Mucosa of rectum (tissue), 2 donors: ENCODE data around the gene RALB.

Experiments used
- H3K27ac ChIP-seq, 2 donors: one replicate each; pipeline ENCODE4 v1.7.0; 2013; ENCODE audit warnings: inconsistent platforms in 2 of 2, low read depth in 2 of 2, low read length in 2 of 2
- H3K27me3 ChIP-seq, 2 donors: one replicate each; pipeline ENCODE4 v1.7.0; 2013; ENCODE audit warnings: low read length in 2 of 2; ENCODE audit not compliant: control insufficient read depth in 2 of 2, insufficient read depth in 2 of 2
- H3K36me3 ChIP-seq, 2 donors: one replicate each; pipeline ENCODE4 v1.7.0; 2013; ENCODE audit warnings: low read length in 2 of 2; ENCODE audit not compliant: control insufficient read depth in 2 of 2, insufficient read depth in 2 of 2
- H3K4me1 ChIP-seq, 2 donors: one replicate each; pipeline ENCODE4 v1.7.0; 2013; ENCODE audit warnings: low read length in 2 of 2, mild to moderate bottlenecking in 1 of 2; ENCODE audit not compliant: control insufficient read depth in 2 of 2, insufficient read depth in 2 of 2
- H3K4me3 ChIP-seq, 2 donors: one replicate each; pipeline ENCODE4 v1.7.0; 2013; ENCODE audit warnings: low read length in 2 of 2
- H3K9ac ChIP-seq, 2 donors: one replicate each; pipeline ENCODE4 v1.7.0; 2013; ENCODE audit warnings: low read length in 2 of 2, low read depth in 1 of 2, mild to moderate bottlenecking in 1 of 2
- H3K9me3 ChIP-seq, 2 donors: one replicate each; pipeline ENCODE4 v1.7.0; 2013; ENCODE audit warnings: low read length in 2 of 2; ENCODE audit not compliant: control insufficient read depth in 2 of 2
- donor health status: healthy.
- donor health status: Normal muscosa, but diverticular disease.

The RALB gene

DNA sequence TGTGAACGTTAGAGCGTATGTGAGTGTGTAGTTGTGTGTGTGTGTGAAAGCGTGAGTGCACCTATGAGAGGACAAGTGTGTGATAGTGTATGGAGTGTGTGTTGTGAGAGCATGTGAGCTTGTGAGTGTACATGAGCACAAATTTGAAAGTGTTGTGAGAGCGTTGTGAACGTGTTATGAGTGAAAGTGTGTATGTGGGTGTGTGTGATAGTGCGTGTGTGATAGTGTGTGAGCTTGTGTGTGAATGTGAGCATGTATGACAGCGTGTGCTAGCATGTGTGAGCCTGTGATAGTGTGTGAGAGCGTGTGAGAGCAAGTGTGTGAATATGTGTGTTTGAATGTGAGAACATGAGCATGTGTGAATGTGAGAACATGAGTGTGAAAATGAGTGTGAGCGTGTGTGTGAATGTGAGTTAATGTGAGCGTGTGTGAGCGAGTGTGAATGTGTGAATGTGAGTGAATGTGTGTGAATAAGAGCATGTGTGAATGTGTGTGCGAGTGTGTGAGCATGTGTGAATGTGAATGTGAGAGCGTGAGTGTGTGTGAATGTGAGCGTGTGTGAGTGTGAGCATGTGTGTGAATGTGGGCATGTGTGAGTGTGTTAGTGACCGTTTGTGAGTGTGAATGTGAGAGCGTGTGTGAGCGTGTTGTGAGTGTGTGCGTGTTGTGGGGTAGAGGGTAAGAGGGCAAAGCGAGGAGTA is 25.0 kb downstream of the RALB start:
- H3K27me3 ChIP-seq, result no peaks in the 10 kb centered on the region
- H3K9me3 ChIP-seq, result no peaks in the 10 kb centered on the region
- H3K4me3 ChIP-seq, result no peak overlapping the region
- no peak overlapping the region for H3K9ac ChIP-seq
- H3K4me1 ChIP-seq, result no peaks in the 10 kb centered on the region
- H3K36me3 ChIP-seq, result peaks cover 14 to 25% of the 10 kb centered on the region in 2 donors
- no peak overlapping the region for H3K27ac ChIP-seq

DNA sequence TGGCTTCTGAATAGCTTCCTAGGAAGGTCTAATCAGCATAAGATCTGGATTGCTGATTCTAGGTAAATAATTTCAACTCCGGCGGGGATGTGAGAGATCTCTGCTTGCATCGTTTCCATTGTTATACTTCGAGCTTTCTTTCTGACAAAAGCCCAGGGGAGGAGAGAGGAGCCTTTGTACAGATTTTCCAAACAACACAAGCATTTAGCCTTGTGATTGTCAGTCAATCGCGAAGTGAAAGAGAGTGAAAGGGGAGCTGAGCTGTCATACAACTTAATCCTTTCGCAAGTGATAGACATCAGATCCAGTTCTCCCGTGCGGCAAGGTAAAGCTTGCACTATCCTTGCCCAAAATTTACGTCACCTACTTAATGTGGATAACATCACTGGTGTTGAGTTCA is 26.2 kb downstream of the RALB start:
- Histone ChIP-seq H3K9me3 (no peaks in the 10 kb centered on the region), H3K36me3 (peaks cover 14 to 25% of the 10 kb centered on the region in 2 donors), H3K27ac (no peak overlapping the region), H3K9ac (no peak overlapping the region), H3K4me3 (no peak overlapping the region), H3K27me3 (no peaks in the 10 kb centered on the region), H3K4me1 (no peaks in the 10 kb centered on the region)

DNA sequence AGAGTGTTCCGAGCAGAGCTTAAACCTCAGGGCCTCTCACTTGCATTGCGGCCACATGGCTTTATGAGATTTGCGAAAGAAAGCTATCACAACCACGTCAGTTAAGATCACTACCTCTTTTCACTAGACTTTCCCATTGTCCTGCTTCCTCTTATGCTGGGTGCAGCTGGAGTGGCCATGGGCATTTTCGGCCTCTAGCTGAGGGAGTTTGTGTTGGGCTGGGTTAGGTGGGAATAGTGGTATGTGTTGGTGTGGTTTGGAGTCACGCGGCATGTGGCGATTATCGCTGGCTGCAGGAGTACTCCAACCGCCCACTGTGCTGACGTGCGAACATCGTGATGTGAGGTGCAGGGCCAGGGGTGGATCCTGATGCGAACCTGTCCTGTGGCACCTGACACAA is 27.1 kb downstream of the RALB start:
- H3K4me1 ChIP-seq, result no peaks in the 10 kb centered on the region
- H3K9me3 ChIP-seq, result no peaks in the 10 kb centered on the region
- H3K9ac ChIP-seq, result no peak overlapping the region
- H3K27ac ChIP-seq, result no peak overlapping the region
- H3K4me3 ChIP-seq, result no peak overlapping the region
- H3K27me3 ChIP-seq, result no peaks in the 10 kb centered on the region
- H3K36me3 ChIP-seq, result peaks cover 14 to 25% of the 10 kb centered on the region in 2 donors

DNA sequence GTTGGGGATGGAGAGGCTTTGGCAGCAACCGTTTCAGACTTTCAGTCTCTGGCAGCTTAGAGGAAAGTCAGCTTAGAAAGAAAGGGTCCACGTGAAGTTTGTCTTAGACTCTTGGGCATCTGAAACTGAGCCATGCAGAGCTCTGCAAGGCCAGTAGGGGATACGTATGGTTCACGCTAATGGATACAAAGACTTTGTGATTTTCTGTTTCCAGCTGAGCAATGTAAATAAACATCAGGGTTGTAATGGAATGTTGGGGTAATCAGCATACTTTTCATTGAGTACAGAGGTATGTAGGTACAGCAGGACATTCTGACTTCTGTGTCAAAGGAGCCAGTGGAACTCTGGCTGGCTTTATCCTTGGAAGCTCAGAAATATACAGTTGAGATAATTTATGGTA is 31.0 kb downstream of the RALB start:
- peaks cover 11 to 21% of the 10 kb centered on the region in 2 donors for H3K36me3 ChIP-seq
- no peaks in the 10 kb centered on the region for H3K27me3 ChIP-seq
- H3K27ac ChIP-seq, result no peak overlapping the region
- H3K4me1 ChIP-seq, result no peaks in the 10 kb centered on the region
- H3K9me3 ChIP-seq, result no peaks in the 10 kb centered on the region
- H3K4me3 ChIP-seq, result no peak overlapping the region
- no peak overlapping the region for H3K9ac ChIP-seq

DNA sequence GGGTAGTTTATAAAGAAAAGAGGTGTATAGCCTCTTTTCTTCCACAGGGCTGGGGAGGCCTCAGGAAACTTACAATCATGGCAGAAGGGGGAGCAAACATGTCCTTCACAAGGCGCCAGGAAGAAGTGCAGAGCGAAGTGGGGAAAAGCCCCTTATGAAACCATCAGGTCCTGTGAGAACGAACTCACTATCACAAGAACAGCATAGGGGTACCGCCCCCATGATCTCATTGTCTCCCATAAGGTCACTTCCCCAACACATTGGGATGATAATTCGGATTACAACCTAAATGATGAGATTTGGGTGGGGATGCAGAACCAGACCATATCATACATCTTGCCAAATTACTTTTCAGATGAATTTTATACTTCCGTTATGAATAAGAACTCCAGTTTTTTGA is 32.4 kb downstream of the RALB start:
- H3K27ac ChIP-seq, result no peak overlapping the region
- peaks cover 4 to 12% of the 10 kb centered on the region in 2 donors for H3K36me3 ChIP-seq
- H3K27me3 ChIP-seq, result no peaks in the 10 kb centered on the region
- H3K9me3 ChIP-seq, result no peaks in the 10 kb centered on the region
- no peak overlapping the region for H3K4me3 ChIP-seq
- H3K4me1 ChIP-seq, result no peaks in the 10 kb centered on the region
- H3K9ac ChIP-seq, result no peak overlapping the region

DNA sequence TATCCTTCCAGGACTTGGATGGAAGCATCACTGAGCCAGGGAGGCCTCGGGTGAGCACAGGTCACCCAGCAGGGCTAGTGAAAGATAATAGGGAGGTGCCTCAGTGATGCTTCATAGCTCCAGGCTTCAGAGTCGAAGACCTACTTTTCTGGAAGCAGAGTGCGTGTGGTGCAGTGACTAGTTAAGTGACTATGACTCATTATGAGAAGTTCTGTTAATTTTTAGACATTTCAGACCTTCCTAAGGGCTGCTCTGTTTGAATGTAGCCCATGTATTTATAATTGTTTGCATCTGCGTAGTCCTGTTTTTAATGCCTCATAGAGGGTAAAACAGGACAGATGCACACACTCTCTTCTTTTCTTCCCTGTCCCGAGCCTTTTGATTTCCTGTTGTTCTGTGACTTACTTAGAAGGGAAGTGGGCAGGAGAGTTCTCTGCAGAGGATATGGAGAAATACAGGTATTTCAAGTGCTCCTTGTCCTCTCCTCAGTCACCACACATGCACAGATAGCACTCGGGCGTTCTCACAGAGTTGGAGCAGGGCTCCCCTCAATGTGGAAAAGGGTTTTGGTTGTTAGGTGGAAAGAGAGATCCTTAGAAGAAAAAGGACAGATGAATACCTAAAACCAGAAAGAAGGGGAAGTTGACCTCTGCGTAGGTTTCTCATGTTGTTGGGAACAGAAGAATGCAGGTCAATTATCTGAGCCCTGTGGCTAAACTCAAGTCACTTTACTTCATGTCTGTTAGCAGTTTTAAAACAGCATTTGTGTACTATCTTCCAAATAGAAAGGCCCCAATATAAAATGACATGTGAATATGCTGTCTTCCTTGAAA is 34.7 kb downstream of the RALB start:
- no peak overlapping the region for H3K4me3 ChIP-seq
- no peaks in the 10 kb centered on the region for H3K27me3 ChIP-seq
- no peak overlapping the region for H3K27ac ChIP-seq
- H3K9ac ChIP-seq, result no peak overlapping the region
- no peaks in the 10 kb centered on the region for H3K9me3 ChIP-seq
- peaks cover 14 to 15% of the 10 kb centered on the region in 2 donors for H3K36me3 ChIP-seq
- H3K4me1 ChIP-seq, result no peaks in the 10 kb centered on the region

DNA sequence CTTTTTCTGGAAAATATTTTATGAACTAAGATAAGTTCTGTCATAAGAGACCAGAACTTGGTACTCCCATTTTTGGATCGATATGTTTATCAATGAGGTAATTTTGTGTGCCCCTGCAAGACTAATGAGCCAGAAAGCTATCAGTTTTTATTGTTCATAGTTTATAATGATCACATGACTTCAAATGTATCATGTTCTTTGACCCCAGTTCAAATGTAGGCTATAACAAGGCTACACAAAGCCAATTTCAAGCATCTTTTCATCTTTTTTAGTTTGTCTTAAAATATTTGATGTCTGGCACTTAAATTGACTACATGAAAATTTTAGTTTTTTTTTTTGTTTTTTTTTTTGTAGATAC is 35.3 kb downstream of the RALB start:
- H3K36me3 ChIP-seq, result peaks cover 14 to 16% of the 10 kb centered on the region in 2 donors
- no peaks in the 10 kb centered on the region for H3K4me1 ChIP-seq
- H3K27ac ChIP-seq, result no peak overlapping the region
- no peak overlapping the region for H3K9ac ChIP-seq
- no peaks in the 10 kb centered on the region for H3K9me3 ChIP-seq
- H3K27me3 ChIP-seq, result no peaks in the 10 kb centered on the region
- H3K4me3 ChIP-seq, result no peak overlapping the region

DNA sequence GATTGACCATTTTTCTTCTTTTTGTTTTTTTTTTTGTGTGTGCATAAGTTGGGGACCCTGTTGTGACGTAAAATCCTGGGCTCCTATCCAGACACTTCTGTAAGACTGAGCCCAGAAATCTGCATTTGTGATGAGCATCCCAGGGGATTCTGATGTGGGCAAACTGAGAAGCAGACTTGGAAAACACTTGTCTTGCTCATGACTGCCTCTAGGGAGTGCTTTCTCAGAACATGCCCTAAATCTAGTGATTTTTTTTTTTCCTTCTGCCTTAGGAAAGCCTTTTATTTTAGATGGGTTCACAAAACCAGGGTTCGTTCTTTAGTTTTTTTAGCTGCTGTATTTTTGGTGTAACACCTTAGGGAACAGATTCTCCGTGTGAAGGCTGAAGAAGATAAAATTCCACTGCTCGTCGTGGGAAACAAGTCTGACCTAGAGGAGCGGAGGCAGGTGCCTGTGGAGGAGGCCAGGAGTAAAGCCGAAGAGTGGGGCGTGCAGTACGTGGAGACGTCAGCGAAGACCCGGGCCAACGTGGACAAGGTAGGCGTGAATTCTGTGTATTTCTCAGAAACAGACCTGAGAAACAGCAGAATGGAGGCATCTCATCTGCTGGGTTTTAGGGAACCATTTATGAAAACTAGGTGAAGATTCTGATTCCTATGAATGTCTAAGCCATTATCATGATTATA is 36.7 kb downstream of the RALB start:
- Histone ChIP-seq H3K4me1 (no peaks in the 10 kb centered on the region), H3K36me3 (peaks cover 26 to 27% of the 10 kb centered on the region in 2 donors), H3K9ac (no peak overlapping the region), H3K9me3 (no peaks in the 10 kb centered on the region), H3K4me3 (no peak overlapping the region), H3K27me3 (no peaks in the 10 kb centered on the region), H3K27ac (no peak overlapping the region)

DNA sequence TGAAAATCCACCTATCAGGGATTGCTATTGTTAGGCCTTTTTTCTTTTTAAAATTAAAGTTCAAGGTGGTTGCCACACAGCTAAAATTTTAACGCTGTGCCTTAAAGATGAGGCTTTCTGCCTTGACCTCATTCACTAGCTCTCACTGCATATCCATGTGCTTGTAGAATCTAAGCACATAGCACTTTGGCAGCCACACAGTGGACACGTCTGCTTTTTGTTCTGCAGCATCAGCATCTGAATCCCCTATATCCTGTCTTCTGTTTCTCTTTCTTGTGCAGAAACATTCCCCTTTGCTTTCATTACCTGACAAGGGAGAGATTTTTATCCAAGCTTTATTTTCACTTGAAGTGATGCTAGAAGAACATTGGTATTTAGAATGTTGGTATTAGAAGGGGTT is 38.1 kb downstream of the RALB start:
- H3K9ac ChIP-seq, result no peak overlapping the region
- H3K36me3 ChIP-seq, result peaks cover 26 to 31% of the 10 kb centered on the region in 2 donors
- H3K4me1 ChIP-seq, result no peaks in the 10 kb centered on the region
- no peak overlapping the region for H3K27ac ChIP-seq
- no peak overlapping the region for H3K4me3 ChIP-seq
- no peaks in the 10 kb centered on the region for H3K9me3 ChIP-seq
- no peaks in the 10 kb centered on the region for H3K27me3 ChIP-seq
